M059J (cell line): ENCODE data around the gene PDE1C. TPM values are rescaled to one million over a fixed set of nuclear protein-coding genes. Genes with fewer than 3 reads are reported as not detected.
A peak's percentile ranks its signal among the peaks of the same experiment; 100 is the strongest.

Experiments used
- DNase-seq: peaks from one replicate; pipeline ENCODE4 v3.0.0-alpha.2; 2012; ENCODE audit warnings: low read depth
- total RNA-seq: library from RNA; depleted of rRNA; stranded (reverse); fragments of >200 nt; shearing (Covaris generic); gene quantifications from 2 replicates; pipeline ENCODE4 v1.2.3, GENCODE V29; 2014

Gene PDE1C
- total RNA-seq, 1 experiment from 2014 or later: 70.6 TPM

GRCh38 chr7:31939076-31939475 is 131.1 kb downstream of the PDE1C start:
- DNase-seq: peak; percentile 34

GRCh38 chr7:31938650-31939049 is 131.6 kb downstream of the PDE1C start:
- peak; percentile 72 for DNase-seq

- DNase-seq: no peak
Measured at GRCh38 chr7:31937982-31938381, 132.2 kb downstream of the PDE1C start.

- peak; percentile 92 for DNase-seq
Measured at GRCh38 chr7:31935124-31936054, 134.8 kb downstream of the PDE1C start.

GRCh38 chr7:31934551-31934950 is 135.7 kb downstream of the PDE1C start:
- DNase-seq: peak; percentile 79

DNA sequence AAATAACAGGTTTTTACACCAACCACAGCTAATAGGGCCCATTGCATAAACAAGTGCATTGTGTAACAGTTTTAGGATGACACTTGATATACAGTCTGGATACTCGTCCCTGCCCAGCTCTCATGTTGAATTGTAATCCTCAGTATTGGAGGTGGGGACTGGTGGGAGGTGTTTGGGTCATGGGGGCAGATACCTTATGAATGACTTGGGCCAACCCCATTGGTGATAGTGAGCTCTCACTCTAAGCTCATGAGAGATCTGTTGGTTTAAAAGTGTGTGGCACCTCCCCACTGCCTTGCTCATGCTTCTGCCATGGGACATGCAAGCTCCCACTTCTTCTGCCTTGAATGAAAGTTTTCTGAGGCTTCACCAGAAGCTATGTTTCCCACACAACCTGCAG is 136.7 kb downstream of the PDE1C start:
- DNase-seq: peak; percentile 67

- DNase-seq: no peak
Measured at GRCh38 chr7:31926991-31927584, 143.1 kb downstream of the PDE1C start.

GRCh38 chr7:31925753-31926454 is 144.3 kb downstream of the PDE1C start:
- DNase-seq: no peak

GRCh38 chr7:31924251-31924650 is 146.0 kb downstream of the PDE1C start:
- no peak for DNase-seq

- DNase-seq: no peak
Measured at GRCh38 chr7:31922848-31923247, 147.4 kb downstream of the PDE1C start.

GRCh38 chr7:31921047-31921446 is 149.2 kb downstream of the PDE1C start:
- no peak for DNase-seq

GRCh38 chr7:31919678-31920369 is 150.4 kb downstream of the PDE1C start:
- no peak for DNase-seq

- no peak for DNase-seq
Measured at GRCh38 chr7:31918706-31919393, 151.4 kb downstream of the PDE1C start.

DNA sequence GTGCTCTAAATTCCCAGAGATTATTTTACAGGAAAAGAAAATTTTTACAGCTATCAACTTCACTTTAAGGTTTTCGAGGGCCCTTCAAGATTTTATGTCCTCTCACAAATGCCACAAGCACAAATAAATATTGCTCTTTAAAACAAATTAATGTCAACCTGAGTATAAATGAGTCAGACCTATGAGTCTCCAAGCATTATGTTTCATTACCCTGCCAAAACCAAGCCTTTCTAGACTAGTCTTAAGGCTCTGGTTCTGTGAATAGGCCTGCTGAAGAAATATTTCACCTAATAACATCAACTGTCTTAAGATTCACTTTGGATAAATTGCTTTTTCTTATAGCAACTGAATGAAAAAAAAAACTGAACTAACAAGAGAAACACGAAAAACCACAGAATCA is 153.0 kb downstream of the PDE1C start:
- peak; percentile 79 for DNase-seq

GRCh38 chr7:31910191-31910590 is 160.0 kb downstream of the PDE1C start:
- DNase-seq: no peak

DNA sequence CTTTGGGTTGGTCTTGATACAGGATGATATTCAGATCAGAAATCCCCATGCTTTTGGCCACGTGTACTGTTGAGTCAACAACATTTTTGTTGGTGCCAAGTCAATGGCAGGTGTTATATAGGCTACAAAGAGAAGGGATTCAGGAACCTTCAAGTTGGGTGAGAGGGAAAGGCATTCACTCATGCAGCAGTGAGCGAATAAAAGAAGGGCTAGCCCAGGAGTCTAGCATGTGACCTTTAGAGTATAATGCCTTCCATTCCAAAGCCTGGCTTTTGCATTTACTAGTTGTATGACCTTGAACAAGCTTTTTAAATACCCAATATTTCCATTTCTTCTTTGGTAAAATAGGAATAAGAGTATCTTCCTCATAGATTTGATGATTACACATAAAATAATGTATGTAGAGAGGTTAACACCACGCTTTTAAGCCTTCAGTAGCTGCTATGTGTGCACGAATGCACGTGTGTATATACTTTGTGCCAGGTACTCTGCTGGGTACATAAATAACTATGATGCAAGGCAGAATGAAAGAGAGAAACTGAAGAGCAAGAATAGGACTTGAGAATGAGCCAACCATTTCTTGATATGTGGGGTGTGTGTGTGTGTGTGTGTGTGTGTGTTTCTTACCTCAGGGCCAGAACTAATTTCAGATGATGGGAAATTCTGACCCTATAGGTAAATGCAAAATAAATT is 163.6 kb downstream of the PDE1C start:
- DNase-seq: no peak

GRCh38 chr7:31903962-31904361 is 166.2 kb downstream of the PDE1C start:
- DNase-seq: no peak

DNA sequence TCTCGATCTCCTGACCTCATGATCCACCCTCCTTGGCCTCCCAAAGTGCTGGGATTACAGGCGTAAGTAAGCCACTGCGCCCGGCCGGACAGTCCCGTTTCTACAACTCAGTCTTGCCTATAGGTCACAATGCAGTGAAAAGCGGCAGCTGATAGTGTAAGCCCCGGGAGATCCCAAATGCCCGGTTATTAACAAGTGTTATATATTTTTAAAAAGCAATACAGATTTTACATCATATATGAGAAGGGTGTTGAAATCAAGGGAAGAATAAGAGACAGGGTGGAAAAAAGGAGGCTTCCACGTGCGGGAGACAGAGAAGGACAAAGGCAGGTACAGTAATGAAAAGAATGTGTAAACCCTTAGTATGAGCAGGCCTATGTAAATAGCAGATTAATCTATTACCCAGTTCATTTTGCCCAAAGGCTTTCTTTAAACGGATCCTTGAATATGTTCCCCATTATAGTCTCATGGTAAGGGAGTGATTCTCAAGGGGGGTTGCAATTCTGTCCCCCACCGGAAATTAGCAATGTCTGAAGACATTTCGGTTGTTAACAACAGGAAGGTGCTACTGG is 170.8 kb downstream of the PDE1C start:
- DNase-seq: no peak

- no peak for DNase-seq
Measured at GRCh38 chr7:31896925-31897324, 173.3 kb downstream of the PDE1C start.

- DNase-seq: no peak
Measured at GRCh38 chr7:31894308-31894707, 175.9 kb downstream of the PDE1C start.
